HepG2 (cell line): ENCODE results near the gene GUCY1B1. TPM values are rescaled to one million over a fixed set of nuclear protein-coding genes. Genes with fewer than 3 reads are reported as not detected.

Experiments used
- ATAC-seq: fragments of 200-7000 bp; cut with Tn5 transposase; 3 replicates; pipeline ENCODE4 v1.9.1; 2020; ENCODE audit warnings: mild to moderate bottlenecking, moderate library complexity
- BruUV-seq: library from RNA; stranded (reverse); fragments of 400-500 nt; replicated peaks from 2 replicates; lab custom pipeline; 2021; lab: Mats Ljungman, UMichigan
- CTCF ChIA-PET: fragments of 300-600 bp; formaldehyde crosslinking; extraction: SDS; loops from one replicate; lab custom pipeline; 2021; ENCODE audit warnings: low total read pairs, inconsistent platforms, low intra/inter-chr PET ratio; lab: Yijun Ruan, JAX
- POLR2A ChIA-PET: fragments of 350-600 bp; sonication (Branson Sonifier 250); formaldehyde crosslinking; loops from one replicate; lab custom pipeline; 2020; ENCODE audit warnings: antibody characterized with exemption, inconsistent platforms; lab: Yijun Ruan, JAX
- DNase-seq: peaks from one replicate; pipeline ENCODE4 v3.0.0-alpha.2; 2015; ENCODE audit warnings: low spot score
- FAIRE-seq: peaks from 3 replicates; lab custom pipeline; 2011; peaks lifted over from hg19 to GRCh38; lab: Jason Lieb, UNC
- H2AFZ ChIP-seq: one replicate; pipeline ENCODE4 v1.6.1; 2011; ENCODE audit warnings: low read length, inconsistent platforms
- H3K27ac ChIP-seq: fragments of 300-600 bp; 3 replicates; pipeline ENCODE4 v1.8.0; 2011; ENCODE audit warnings: mixed run types, mild to moderate bottlenecking, mixed read lengths, low read length, inconsistent platforms; ENCODE audit not compliant: insufficient read depth; ENCODE audit errors: extremely low read length
- H3K27me3 ChIP-seq, 2 experiments: fragments of 200-600 bp in 1 of 2; 2 replicates in 1 of 2; 3 replicates in 1 of 2; pipeline versions ENCODE4 v1.6.0 to v1.8.0; 2011; ENCODE audit warnings: low read length in 2 of 2, mild to moderate bottlenecking in 2 of 2, moderate library complexity in 2 of 2, inconsistent platforms in 1 of 2; ENCODE audit not compliant: insufficient read depth in 2 of 2, control insufficient read depth in 1 of 2
- H3K36me3 ChIP-seq, 2 experiments: fragments of 200-600 bp in 1 of 2; replicated peaks in 1 of 2; 2 replicates in 1 of 2; 3 replicates in 1 of 2; pipeline versions ENCODE4 v1.5.1 to v1.8.0; 2011; ENCODE audit warnings: low read length in 2 of 2, inconsistent platforms in 1 of 2; ENCODE audit not compliant: insufficient read depth in 2 of 2, control insufficient read depth in 1 of 2
- H3K4me1 ChIP-seq: 2 replicates; pipeline ENCODE4 v1.5.1; 2012; ENCODE audit warnings: low read length, inconsistent platforms; ENCODE audit not compliant: insufficient read depth
- H3K4me2 ChIP-seq: 2 replicates; pipeline ENCODE4 v1.6.0; 2011; ENCODE audit warnings: low read depth, low read length, inconsistent platforms
- H3K4me3 ChIP-seq, 3 experiments: fragments of 200-600 bp in 1 of 3; sonication (generic), shearing (Covaris generic) in 1 of 3; replicated peaks in 1 of 3; 2 replicates each; pipeline ENCODE4 v1.5.1; 2011 to 2016; ENCODE audit warnings: low read length in 3 of 3, inconsistent platforms in 2 of 3, low read depth in 2 of 3, mild to moderate bottlenecking in 2 of 3, control low read depth in 1 of 3, mixed read lengths in 1 of 3; ENCODE audit not compliant: insufficient read depth in 1 of 3
- H3K79me2 ChIP-seq: one replicate; pipeline ENCODE4 v1.6.1; 2011; ENCODE audit warnings: low read length, inconsistent platforms; ENCODE audit not compliant: insufficient read depth
- H3K9ac ChIP-seq: 2 replicates; pipeline ENCODE4 v1.6.0; 2011; ENCODE audit warnings: mild to moderate bottlenecking, low read depth, low read length, inconsistent platforms; ENCODE audit not compliant: insufficient read depth
- H3K9me3 ChIP-seq: 2 replicates; pipeline ENCODE4 v1.5.1; 2012; ENCODE audit warnings: mild to moderate bottlenecking, low read length
- H4K20me1 ChIP-seq: 2 replicates; pipeline ENCODE4 v1.6.0; 2011; ENCODE audit warnings: inconsistent platforms, mild to moderate bottlenecking, low read length, moderate library complexity; ENCODE audit not compliant: insufficient read depth
- GATA4 ChIP-seq: sonication (generic); IDR thresholded peaks from 2 replicates; pipeline ENCODE4 v1.6.1; 2016; ENCODE audit warnings: antibody characterized with exemption, low read depth, borderline replicate concordance
- KAT2B ChIP-seq: fragments of 150-350 bp; IDR thresholded peaks from 2 replicates; pipeline ENCODE4 v1.6.1; 2014; ENCODE audit warnings: low read depth, low read length, borderline replicate concordance
- MEIS1 ChIP-seq: sonication (generic); formaldehyde crosslinking; IDR thresholded peaks from 2 replicates; pipeline ENCODE4 v1.9.0; 2021; ENCODE audit warnings: mild to moderate bottlenecking, missing genetic modification reagents, moderate library complexity, borderline replicate concordance
- PHF5A ChIP-seq: IDR thresholded peaks from one replicate; pipeline ENCODE4 v1.6.1; 2018; ENCODE audit warnings: low read depth, missing genetic modification reagents; ENCODE audit not compliant: unreplicated experiment
- SIN3A ChIP-seq: IDR thresholded peaks from 2 replicates; pipeline ENCODE4 v1.6.1; 2011; ENCODE audit warnings: low read depth, mild to moderate bottlenecking, control low read depth, low read length, borderline replicate concordance
- SNAI1 ChIP-seq: sonication (generic); formaldehyde crosslinking; IDR thresholded peaks from 2 replicates; pipeline ENCODE4 v1.5.0; 2020; ENCODE audit warnings: mild to moderate bottlenecking, missing genetic modification reagents, borderline replicate concordance
- ZMAT3 ChIP-seq: sonication (generic); formaldehyde crosslinking; conservative IDR thresholded peaks from 2 replicates; pipeline ENCODE4 v1.7.0; 2021; ENCODE audit warnings: missing genetic modification reagents
- ZNF282 ChIP-seq: fragments of 450-650 bp; IDR thresholded peaks from 2 replicates; pipeline ENCODE4 v1.6.1; 2018; ENCODE audit not compliant: partially characterized antibody
- ZNF367 ChIP-seq: sonication (generic); formaldehyde crosslinking; IDR thresholded peaks from 2 replicates; pipeline ENCODE4 v1.4.0; 2020; ENCODE audit warnings: missing genetic modification reagents, borderline replicate concordance
- ZNF383 ChIP-seq: sonication (generic); formaldehyde crosslinking; IDR thresholded peaks from 2 replicates; pipeline ENCODE4 v1.4.0; 2020; ENCODE audit warnings: missing genetic modification reagents, mild to moderate bottlenecking, borderline replicate concordance
- ZNF567 ChIP-seq: sonication (generic); formaldehyde crosslinking; IDR thresholded peaks from 2 replicates; pipeline ENCODE4 v1.8.1; 2023; ENCODE audit warnings: mild to moderate bottlenecking, missing genetic modification reagents, borderline replicate concordance
- ZNF724P ChIP-seq: sonication (generic); formaldehyde crosslinking; IDR thresholded peaks from 2 replicates; pipeline ENCODE4 v1.8.0; 2022; ENCODE audit warnings: missing genetic modification reagents, borderline replicate concordance
- ZNF776 ChIP-seq: sonication (generic); formaldehyde crosslinking; IDR thresholded peaks from 2 replicates; pipeline ENCODE4 v1.4.0; 2020; ENCODE audit warnings: mild to moderate bottlenecking, missing genetic modification reagents
- WGBS: methylation state at CpG from one replicate; pipeline ENCODE4 v1.1.6; 2017; ENCODE audit warnings: low lambda C conversion rate; 5-methylcytosine and 5-hydroxymethylcytosine counted together
- in situ Hi-C: cut with HindIII; loops from 2 replicates; pipeline ENCODE4 v1.10.0; 2017; ENCODE audit warnings: low pct_unique_long_range_greater_than_20kb; ENCODE audit not compliant: extremely low pct_ligation_motif_present
- intact Hi-C: fragments of 100-400 bp; cut with micrococcal nuclease; formaldehyde crosslinking; loops from one replicate; pipeline ENCODE4 v1.10.0; 2022; ENCODE audit not compliant: unreplicated experiment
- polyA plus RNA-seq, 8 experiments: library from polyadenylated mRNA; depleted of rRNA in 3 of 8; stranded (reverse) in 7 of 8; unstranded in 1 of 8; fragments of >200 nt; fragmentation: Illumina TruSeq in 4 of 8; extraction: Trizol in 4 of 8; gene quantifications; 2 replicates each; pipeline versions ENCODE4 v1.2.1 to v1.2.3, GENCODE V29; 2011 to 2016; ENCODE audit warnings: low read depth in 4 of 8, missing spikeins in 1 of 8, mixed read lengths in 1 of 8; ENCODE audit not compliant: insufficient read depth in 1 of 8
- total RNA-seq, 5 experiments: library from RNA; depleted of rRNA; stranded (reverse); fragments of >200 nt; fragmentation: Illumina TruSeq; extraction: Trizol; gene quantifications; 2 replicates each; pipeline ENCODE4 v1.2.3, GENCODE V29; 2016; ENCODE audit warnings: low read depth in 1 of 5
- TF ChIP-seq, protein P1 (sequence below): sonication (generic); formaldehyde crosslinking; IDR thresholded peaks from 2 replicates; pipeline ENCODE4 v1.9.0; 2021; ENCODE audit warnings: mild to moderate bottlenecking, missing genetic modification reagents
- TF ChIP-seq, protein P2 (sequence below): IDR thresholded peaks from 2 replicates; pipeline ENCODE4 v1.6.1; 2016; ENCODE audit warnings: low read depth
- TF ChIP-seq, protein P3 (sequence below): sonication (generic); formaldehyde crosslinking; IDR thresholded peaks from 2 replicates; pipeline ENCODE4 v1.4.0; 2020; ENCODE audit warnings: mild to moderate bottlenecking, low read depth, missing genetic modification reagents

Gene GUCY1B1
- total and polyA plus RNA-seq, 2 of the 13 experiments (the other 11 are each of a cell fraction or from before 2014, with no cell fraction given), result not detected

DNA sequence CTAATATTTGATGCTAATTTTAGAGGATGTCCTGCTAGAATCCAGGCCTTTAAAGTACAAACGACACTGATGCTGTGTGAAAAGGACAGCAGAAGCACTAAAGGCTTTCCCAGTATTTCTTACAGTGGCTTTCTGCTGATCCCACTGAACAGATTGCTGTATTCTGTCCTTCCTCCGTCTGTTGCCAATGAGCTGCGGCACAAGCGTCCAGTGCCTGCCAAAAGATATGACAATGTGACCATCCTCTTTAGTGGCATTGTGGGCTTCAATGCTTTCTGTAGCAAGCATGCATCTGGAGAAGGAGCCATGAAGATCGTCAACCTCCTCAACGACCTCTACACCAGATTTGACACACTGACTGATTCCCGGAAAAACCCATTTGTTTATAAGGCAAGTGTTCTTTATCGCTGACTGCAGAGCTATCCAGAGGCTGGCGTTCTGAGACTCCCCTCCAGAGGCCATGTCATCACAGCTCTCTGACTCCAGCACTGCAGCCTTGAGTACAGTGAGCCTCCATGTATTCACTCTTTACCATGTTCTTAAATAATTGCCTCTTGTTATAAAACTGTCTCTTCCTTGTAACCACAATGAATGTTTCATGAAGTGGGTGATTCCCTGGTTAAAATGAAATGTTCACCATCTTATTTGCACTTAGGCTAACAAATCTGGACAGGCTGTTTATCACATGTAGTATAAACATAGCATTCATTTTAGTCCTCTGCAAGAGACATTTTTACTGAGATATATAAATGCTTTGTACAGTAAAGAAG lies 43.6 kb downstream of the GUCY1B1 start:
- no peaks in the 10 kb centered on the region for H3K4me1 ChIP-seq
- no peaks in the 10 kb centered on the region for H3K36me3 ChIP-seq
- no peak for DNase-seq
- no peak for ATAC-seq
- H3K4me2 ChIP-seq, result no peak overlapping the region
- no peaks in the 10 kb centered on the region for H4K20me1 ChIP-seq
- no peak overlapping the region for H2AFZ ChIP-seq
- WGBS, result 41% methylated on average over 8 of the region's 9 CpGs
- BruUV-seq, result no TSS peak
- no peaks in the 10 kb centered on the region for H3K9me3 ChIP-seq
- ChIA-PET POLR2A (no interaction called here), CTCF (no interaction called here)
- in situ Hi-C loops, result no loop called here
- H3K79me2 ChIP-seq, result no peaks in the 10 kb centered on the region
- H3K27ac ChIP-seq, result no peak overlapping the region
- H3K27me3 ChIP-seq, result no peaks in the 10 kb centered on the region
- no peak overlapping the region for H3K9ac ChIP-seq
- no peak for FAIRE-seq
- intact Hi-C loops, result no loop called here
- H3K4me3 ChIP-seq, result no peak overlapping the region
- TF ChIP-seq, protein P1, sequence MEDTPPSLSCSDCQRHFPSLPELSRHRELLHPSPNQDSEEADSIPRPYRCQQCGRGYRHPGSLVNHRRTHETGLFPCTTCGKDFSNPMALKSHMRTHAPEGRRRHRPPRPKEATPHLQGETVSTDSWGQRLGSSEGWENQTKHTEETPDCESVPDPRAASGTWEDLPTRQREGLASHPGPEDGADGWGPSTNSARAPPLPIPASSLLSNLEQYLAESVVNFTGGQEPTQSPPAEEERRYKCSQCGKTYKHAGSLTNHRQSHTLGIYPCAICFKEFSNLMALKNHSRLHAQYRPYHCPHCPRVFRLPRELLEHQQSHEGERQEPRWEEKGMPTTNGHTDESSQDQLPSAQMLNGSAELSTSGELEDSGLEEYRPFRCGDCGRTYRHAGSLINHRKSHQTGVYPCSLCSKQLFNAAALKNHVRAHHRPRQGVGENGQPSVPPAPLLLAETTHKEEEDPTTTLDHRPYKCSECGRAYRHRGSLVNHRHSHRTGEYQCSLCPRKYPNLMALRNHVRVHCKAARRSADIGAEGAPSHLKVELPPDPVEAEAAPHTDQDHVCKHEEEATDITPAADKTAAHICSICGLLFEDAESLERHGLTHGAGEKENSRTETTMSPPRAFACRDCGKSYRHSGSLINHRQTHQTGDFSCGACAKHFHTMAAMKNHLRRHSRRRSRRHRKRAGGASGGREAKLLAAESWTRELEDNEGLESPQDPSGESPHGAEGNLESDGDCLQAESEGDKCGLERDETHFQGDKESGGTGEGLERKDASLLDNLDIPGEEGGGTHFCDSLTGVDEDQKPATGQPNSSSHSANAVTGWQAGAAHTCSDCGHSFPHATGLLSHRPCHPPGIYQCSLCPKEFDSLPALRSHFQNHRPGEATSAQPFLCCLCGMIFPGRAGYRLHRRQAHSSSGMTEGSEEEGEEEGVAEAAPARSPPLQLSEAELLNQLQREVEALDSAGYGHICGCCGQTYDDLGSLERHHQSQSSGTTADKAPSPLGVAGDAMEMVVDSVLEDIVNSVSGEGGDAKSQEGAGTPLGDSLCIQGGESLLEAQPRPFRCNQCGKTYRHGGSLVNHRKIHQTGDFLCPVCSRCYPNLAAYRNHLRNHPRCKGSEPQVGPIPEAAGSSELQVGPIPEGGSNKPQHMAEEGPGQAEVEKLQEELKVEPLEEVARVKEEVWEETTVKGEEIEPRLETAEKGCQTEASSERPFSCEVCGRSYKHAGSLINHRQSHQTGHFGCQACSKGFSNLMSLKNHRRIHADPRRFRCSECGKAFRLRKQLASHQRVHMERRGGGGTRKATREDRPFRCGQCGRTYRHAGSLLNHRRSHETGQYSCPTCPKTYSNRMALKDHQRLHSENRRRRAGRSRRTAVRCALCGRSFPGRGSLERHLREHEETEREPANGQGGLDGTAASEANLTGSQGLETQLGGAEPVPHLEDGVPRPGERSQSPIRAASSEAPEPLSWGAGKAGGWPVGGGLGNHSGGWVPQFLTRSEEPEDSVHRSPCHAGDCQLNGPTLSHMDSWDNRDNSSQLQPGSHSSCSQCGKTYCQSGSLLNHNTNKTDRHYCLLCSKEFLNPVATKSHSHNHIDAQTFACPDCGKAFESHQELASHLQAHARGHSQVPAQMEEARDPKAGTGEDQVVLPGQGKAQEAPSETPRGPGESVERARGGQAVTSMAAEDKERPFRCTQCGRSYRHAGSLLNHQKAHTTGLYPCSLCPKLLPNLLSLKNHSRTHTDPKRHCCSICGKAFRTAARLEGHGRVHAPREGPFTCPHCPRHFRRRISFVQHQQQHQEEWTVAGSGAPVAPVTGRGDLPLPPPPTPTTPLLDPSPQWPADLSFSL (CRISPR knock-in tag), result no peak
- TF ChIP-seq PHF5A (no peak), ZNF367 (CRISPR knock-in tag) (no peak), GATA4 (no peak), KAT2B (no peak), SIN3A (no peak), ZNF567 (CRISPR knock-in tag) (no peak), ZMAT3 (CRISPR knock-in tag) (no peak), ZNF383 (no peak), ZNF282 (no peak), ZNF724P (CRISPR knock-in tag) (no peak), SNAI1 (CRISPR knock-in tag) (no peak), ZNF776 (CRISPR knock-in tag) (no peak), MEIS1 (CRISPR knock-in tag) (no peak)
- TF ChIP-seq, protein P2, sequence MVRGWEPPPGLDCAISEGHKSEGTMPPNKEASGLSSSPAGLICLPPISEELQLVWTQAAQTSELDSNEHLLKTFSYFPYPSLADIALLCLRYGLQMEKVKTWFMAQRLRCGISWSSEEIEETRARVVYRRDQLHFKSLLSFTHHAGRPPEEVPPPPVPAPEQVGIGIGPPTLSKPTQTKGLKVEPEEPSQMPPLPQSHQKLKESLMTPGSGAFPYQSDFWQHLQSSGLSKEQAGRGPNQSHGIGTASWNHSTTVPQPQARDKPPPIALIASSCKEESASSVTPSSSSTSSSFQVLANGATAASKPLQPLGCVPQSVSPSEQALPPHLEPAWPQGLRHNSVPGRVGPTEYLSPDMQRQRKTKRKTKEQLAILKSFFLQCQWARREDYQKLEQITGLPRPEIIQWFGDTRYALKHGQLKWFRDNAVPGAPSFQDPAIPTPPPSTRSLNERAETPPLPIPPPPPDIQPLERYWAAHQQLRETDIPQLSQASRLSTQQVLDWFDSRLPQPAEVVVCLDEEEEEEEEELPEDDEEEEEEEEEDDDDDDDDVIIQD (CRISPR knock-in tag), result no peak
- TF ChIP-seq, protein P3, sequence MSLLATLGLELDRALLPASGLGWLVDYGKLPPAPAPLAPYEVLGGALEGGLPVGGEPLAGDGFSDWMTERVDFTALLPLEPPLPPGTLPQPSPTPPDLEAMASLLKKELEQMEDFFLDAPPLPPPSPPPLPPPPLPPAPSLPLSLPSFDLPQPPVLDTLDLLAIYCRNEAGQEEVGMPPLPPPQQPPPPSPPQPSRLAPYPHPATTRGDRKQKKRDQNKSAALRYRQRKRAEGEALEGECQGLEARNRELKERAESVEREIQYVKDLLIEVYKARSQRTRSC (CRISPR knock-in tag), result no peak
